GM19468 (cell line): ENCODE data around the gene FRMD4A.
"Not testable (repeated sequence)": the region's sequence is repeated elsewhere in the genome, so short reads cannot be mapped to it uniquely, and the experiment has no call there.

Experiments used
- ATAC-seq: cut with Tn5 transposase; IDR thresholded peaks from one replicate; pipeline ENCODE4 v1.9.1; 2021; ENCODE audit warnings: mild to moderate bottlenecking, moderate library complexity, moderate number of reproducible peaks; ENCODE audit not compliant: unreplicated experiment; ENCODE audit errors: extremely low read depth

FRMD4A gene

GRCh38 chr10:13942035-13942434 is 388.7 kb downstream of the FRMD4A start:
- no peak for ATAC-seq

- no peak for ATAC-seq
Observed at GRCh38 chr10:13939391-13939790, 391.3 kb downstream of the FRMD4A start.

GRCh38 chr10:13938950-13939349 is 391.8 kb downstream of the FRMD4A start:
- ATAC-seq = no peak

- ATAC-seq = no peak
Observed at GRCh38 chr10:13936826-13937225, 393.9 kb downstream of the FRMD4A start.

- no peak for ATAC-seq
Observed at GRCh38 chr10:13930120-13930519, 400.6 kb downstream of the FRMD4A start.

GRCh38 chr10:13928451-13928850 is 402.3 kb downstream of the FRMD4A start:
- ATAC-seq = no peak

GRCh38 chr10:13925971-13926780 is 404.5 kb downstream of the FRMD4A start:
- no peak for ATAC-seq

GRCh38 chr10:13924040-13924725 is 406.5 kb downstream of the FRMD4A start:
- no peak for ATAC-seq

- ATAC-seq = no peak
Observed at GRCh38 chr10:13922586-13922985, 408.1 kb downstream of the FRMD4A start.

GRCh38 chr10:13921941-13922340 is 408.8 kb downstream of the FRMD4A start:
- ATAC-seq = no peak

GRCh38 chr10:13921131-13921530 is 409.6 kb downstream of the FRMD4A start:
- ATAC-seq = not testable (repeated sequence)

- no peak for ATAC-seq
Observed at GRCh38 chr10:13920465-13920864, 410.3 kb downstream of the FRMD4A start.

- no peak for ATAC-seq
Observed at GRCh38 chr10:13920031-13920430, 410.7 kb downstream of the FRMD4A start.

- no peak for ATAC-seq
Observed at GRCh38 chr10:13917791-13918190, 412.9 kb downstream of the FRMD4A start.

GRCh38 chr10:13916384-13916947 is 414.3 kb downstream of the FRMD4A start:
- ATAC-seq = no peak

- ATAC-seq = no peak
Observed at GRCh38 chr10:13915710-13916109, 415.0 kb downstream of the FRMD4A start.

- no peak for ATAC-seq
Observed at GRCh38 chr10:13913897-13914296, 416.8 kb downstream of the FRMD4A start.

- ATAC-seq = no peak
Observed at GRCh38 chr10:13911821-13912520, 418.8 kb downstream of the FRMD4A start.

- no peak for ATAC-seq
Observed at GRCh38 chr10:13909516-13910258, 421.0 kb downstream of the FRMD4A start.

- ATAC-seq = no peak
Observed at GRCh38 chr10:13908475-13908874, 422.2 kb downstream of the FRMD4A start.
